Neuronal stem cell (in vitro differentiated cells): ENCODE results near the gene CLTB.

Experiments
- DNase-seq: peaks from one replicate; pipeline ENCODE4 v3.0.0-alpha.2; 2013; ENCODE audit warnings: low spot score
- H2AFZ ChIP-seq: one replicate; pipeline ENCODE4 v1.6.1; 2013; ENCODE audit warnings: mild to moderate bottlenecking, low read length, inconsistent platforms
- H2AK5ac ChIP-seq: 2 replicates; pipeline ENCODE4 v1.6.1; 2013; ENCODE audit warnings: low read depth, mild to moderate bottlenecking, inconsistent platforms, low read length, moderate library complexity, mixed read lengths
- H2BK120ac ChIP-seq: 2 replicates; pipeline ENCODE4 v1.6.1; 2013; ENCODE audit warnings: low read depth, mild to moderate bottlenecking, inconsistent platforms, low read length, moderate library complexity, mixed read lengths
- H2BK12ac ChIP-seq: one replicate; pipeline ENCODE4 v1.6.1; 2013; ENCODE audit warnings: low read length, inconsistent platforms
- H2BK15ac ChIP-seq: 2 replicates; pipeline ENCODE4 v1.6.1; 2013; ENCODE audit warnings: mild to moderate bottlenecking, low read length, inconsistent platforms, mixed read lengths
- H2BK5ac ChIP-seq: one replicate; pipeline ENCODE4 v1.6.1; 2013; ENCODE audit warnings: inconsistent platforms, mild to moderate bottlenecking, low read length, moderate library complexity
- H3K14ac ChIP-seq: one replicate; pipeline ENCODE4 v1.6.1; 2013; ENCODE audit warnings: low read length, inconsistent platforms
- H3K18ac ChIP-seq: 2 replicates; pipeline ENCODE4 v1.6.1; 2013; ENCODE audit warnings: low read length, inconsistent platforms
- H3K23ac ChIP-seq: 2 replicates; pipeline ENCODE4 v1.6.1; 2013; ENCODE audit warnings: low read depth, mild to moderate bottlenecking, mixed read lengths, low read length, inconsistent platforms; ENCODE audit not compliant: poor library complexity
- H3K27ac ChIP-seq: replicated peaks from 3 replicates; pipeline ENCODE4 v1.5.1; 2013; ENCODE audit warnings: low read length, inconsistent platforms
- H3K27me3 ChIP-seq, 3 experiments: 2 replicates each; pipeline ENCODE4 v1.6.1; 2013; ENCODE audit warnings: low read length in 3 of 3, mild to moderate bottlenecking in 2 of 3, inconsistent platforms in 1 of 3, low read depth in 1 of 3, mixed read lengths in 1 of 3, moderate library complexity in 1 of 3; ENCODE audit not compliant: control insufficient read depth in 3 of 3, insufficient read depth in 3 of 3
- H3K36me3 ChIP-seq, 2 donors: replicated peaks in 1 of 2; 2 replicates each; pipeline ENCODE4 v1.6.1; 2013; ENCODE audit warnings: low read length in 2 of 2; ENCODE audit not compliant: control insufficient read depth in 2 of 2, insufficient read depth in 2 of 2
- H3K4ac ChIP-seq: 2 replicates; pipeline ENCODE4 v1.6.1; 2013; ENCODE audit warnings: inconsistent platforms, mild to moderate bottlenecking, low read length, moderate library complexity
- H3K4me1 ChIP-seq, 2 donors: 1 replicate in 1 of 2; 2 replicates in 1 of 2; pipeline ENCODE4 v1.6.1; 2013; ENCODE audit warnings: low read length in 2 of 2, low read depth in 1 of 2; ENCODE audit not compliant: control insufficient read depth in 2 of 2, insufficient read depth in 1 of 2
- H3K4me2 ChIP-seq: one replicate; pipeline ENCODE4 v1.6.1; 2013; ENCODE audit warnings: mild to moderate bottlenecking, low read length, inconsistent platforms; ENCODE audit not compliant: insufficient read depth, poor library complexity, severe bottlenecking
- H3K4me3 ChIP-seq, 2 donors: 2 replicates each; pipeline ENCODE4 v1.5.1; 2013; ENCODE audit warnings: low read length in 2 of 2, mild to moderate bottlenecking in 2 of 2, inconsistent platforms in 1 of 2, moderate library complexity in 1 of 2
- H3K79me1 ChIP-seq: one replicate; pipeline ENCODE4 v1.6.1; 2013; ENCODE audit warnings: low read depth, mild to moderate bottlenecking, inconsistent platforms, low read length, moderate library complexity
- H3K9ac ChIP-seq: one replicate; pipeline ENCODE4 v1.6.1; 2013; ENCODE audit warnings: mild to moderate bottlenecking, low read depth, low read length, inconsistent platforms; ENCODE audit not compliant: poor library complexity
- H3K9me3 ChIP-seq, 2 donors: replicated peaks in 1 of 2; 2 replicates each; pipeline versions ENCODE3 to v1.6.1; 2013; ENCODE audit warnings: low read length in 2 of 2, mild to moderate bottlenecking in 2 of 2, inconsistent platforms in 1 of 2, low read depth in 1 of 2, mixed read lengths in 1 of 2, moderate library complexity in 1 of 2; ENCODE audit not compliant: control insufficient read depth in 2 of 2, insufficient read depth in 1 of 2
- H4K8ac ChIP-seq: one replicate; pipeline ENCODE4 v1.6.1; 2013; ENCODE audit warnings: low read depth, mild to moderate bottlenecking, inconsistent platforms, low read length, moderate library complexity
- H4K91ac ChIP-seq: one replicate; pipeline ENCODE4 v1.6.1; 2013; ENCODE audit warnings: low read length, low read depth, mild to moderate bottlenecking, inconsistent platforms; ENCODE audit not compliant: poor library complexity
- WGBS, 2 donors: extraction: QIAGEN DNeasy Blood & Tissue Kit; methylation state at CpG; one replicate each; pipeline ENCODE4 v1.1.7; 2013; ENCODE audit warnings: missing lambda C conversion rate in 2 of 2, mixed read lengths in 1 of 2; ENCODE audit not compliant: insufficient read length in 2 of 2, insufficient replicate concordance in 1 of 2; ENCODE audit errors: extremely low coverage in 2 of 2; 5-methylcytosine and 5-hydroxymethylcytosine counted together

Gene CLTB

GRCh38 chr5:176412517-176413254, 3.7 kb downstream of the CLTB start:
- Histone ChIP-seq H2BK5ac (no peak overlapping the region), H3K36me3 (peaks cover 1 to 6% of the 10 kb centered on the region in 2 donors), H3K14ac (no peak overlapping the region), H4K91ac (no peak overlapping the region), H2AFZ (no peak overlapping the region), H3K23ac (peak overlapping the region; percentile 32), H3K4me1 (peaks cover 7% of the 10 kb centered on the region in 2 donors), H3K18ac (no peak overlapping the region), H3K4me2 (no peak overlapping the region), H3K79me1 (peaks cover 2% of the 10 kb centered on the region), H3K9me3 (peaks cover 0 to 5% of the 10 kb centered on the region in 2 donors), H2BK120ac (no peak overlapping the region), H4K8ac (no peak overlapping the region), H3K4me3 (no peak overlapping the region), H2AK5ac (no peak overlapping the region), H3K4ac (no peak overlapping the region), H3K9ac (no peak overlapping the region), H3K27ac (no peak overlapping the region), H2BK12ac (no peak overlapping the region), H2BK15ac (no peak overlapping the region), H3K27me3 (peaks cover 0 to 9% (median 7%) of the 10 kb centered on the region in 3 experiments)
- no peak for DNase-seq
- no CpG with 5 or more reads among the region's 10 CpGs for WGBS, 2 donors

GRCh38 chr5:176410486-176411180, 5.7 kb downstream of the CLTB start:
- Histone ChIP-seq H3K4ac (no peak overlapping the region), H3K79me1 (no peaks in the 10 kb centered on the region), H3K9me3 (no peaks in the 10 kb centered on the region), H3K4me3 (no peak overlapping the region), H3K27me3 (no peaks in the 10 kb centered on the region), H2BK120ac (no peak overlapping the region), H2AK5ac (peak overlapping the region; percentile 50), H3K27ac (no peak overlapping the region), H3K4me2 (no peak overlapping the region), H3K36me3 (peaks cover 1 to 10% of the 10 kb centered on the region in 2 donors), H2BK15ac (no peak overlapping the region), H4K8ac (no peak overlapping the region), H2AFZ (no peak overlapping the region), H3K18ac (no peak overlapping the region), H2BK5ac (peak overlapping the region; percentile 57), H3K14ac (no peak overlapping the region), H3K23ac (no peak overlapping the region), H2BK12ac (no peak overlapping the region), H4K91ac (no peak overlapping the region), H3K9ac (no peak overlapping the region), H3K4me1 (peaks cover 0 to 3% of the 10 kb centered on the region in 2 donors)
- DNase-seq = no peak
- no CpG with 5 or more reads among the region's 5 CpGs for WGBS, 2 donors

GRCh38 chr5:176409765-176410164, 6.6 kb downstream of the CLTB start:
- Histone ChIP-seq H3K27ac (no peak overlapping the region), H2AFZ (no peak overlapping the region), H2BK5ac (no peak overlapping the region), H2BK12ac (no peak overlapping the region), H3K27me3 (no peaks in the 10 kb centered on the region), H2BK15ac (no peak overlapping the region), H3K4me3 (no peak overlapping the region), H4K8ac (no peak overlapping the region), H3K79me1 (no peaks in the 10 kb centered on the region), H3K9me3 (no peaks in the 10 kb centered on the region), H3K14ac (no peak overlapping the region), H2BK120ac (no peak overlapping the region), H3K9ac (peak overlapping the region; percentile 64), H3K4me2 (no peak overlapping the region), H3K4ac (no peak overlapping the region), H2AK5ac (no peak overlapping the region), H3K18ac (no peak overlapping the region), H3K4me1 (peaks cover 0 to 2% of the 10 kb centered on the region in 2 donors), H4K91ac (no peak overlapping the region), H3K36me3 (peaks cover 1 to 13% of the 10 kb centered on the region in 2 donors), H3K23ac (no peak overlapping the region)
- no peak for DNase-seq
- WGBS, 2 donors = no CpG with 5 or more reads among the region's 4 CpGs

GRCh38 chr5:176408590-176408989, 7.7 kb downstream of the CLTB start:
- Histone ChIP-seq H3K27ac (no peak overlapping the region), H3K36me3 (peaks cover 1 to 13% of the 10 kb centered on the region in 2 donors), H2AFZ (no peak overlapping the region), H4K8ac (no peak overlapping the region), H3K4me1 (peaks cover 0 to 2% of the 10 kb centered on the region in 2 donors), H2BK5ac (no peak overlapping the region), H2AK5ac (no peak overlapping the region), H3K4me2 (no peak overlapping the region), H2BK120ac (no peak overlapping the region), H3K4ac (no peak overlapping the region), H3K18ac (no peak overlapping the region), H3K14ac (no peak overlapping the region), H2BK12ac (no peak overlapping the region), H3K23ac (no peak overlapping the region), H3K79me1 (no peaks in the 10 kb centered on the region), H2BK15ac (no peak overlapping the region), H3K4me3 (no peak overlapping the region), H4K91ac (no peak overlapping the region), H3K27me3 (no peaks in the 10 kb centered on the region), H3K9me3 (no peaks in the 10 kb centered on the region), H3K9ac (no peak overlapping the region)
- no CpG with 5 or more reads among the region's 5 CpGs for WGBS, 2 donors
- DNase-seq = no peak
